ENCODE data around the gene GNL3L. TPM values are rescaled to one million over a fixed set of nuclear protein-coding genes. Genes with fewer than 3 reads are reported as not detected.

GNL3L gene
- polyA plus RNA-seq, 3 donors = 11.8 to 20.7 (median 18.1) TPM

- DNase-seq = no peak
- H3K27me3 ChIP-seq (ENCODE audit: control insufficient read depth in 2 of 2, insufficient read depth in 2 of 2, low read length in 2 of 2) = peaks cover 6 to 32% of the 10 kb centered on the region in 2 donors
- no peak overlapping the region for H3K9ac ChIP-seq (ENCODE audit: insufficient read depth, low read length, poor library complexity, severe bottlenecking)
- TF ChIP-seq CTCF (IDR thresholded peaks at IDR 0.05) = no peak
- Mint-ChIP-seq H3K36me3 (peaks cover 0 to 2% of the 10 kb centered on the region in 2 donors), H3K27ac (no peak overlapping the region), H3K4me3 (no peak overlapping the region), H3K4me1 (peaks cover 5% of the 10 kb centered on the region), H3K27me3 (ENCODE audit: low read depth in 3 of 3) (peaks cover 29 to 46% (median 35%) of the 10 kb centered on the region in 3 donors), H3K9me3 (peaks cover 0 to 8% (median 4%) of the 10 kb centered on the region in 7 donors)
- H4K20me1 ChIP-seq (ENCODE audit: insufficient read depth, low read length) = no peaks in the 10 kb centered on the region
- WGBS (ENCODE audit: insufficient coverage) = 60% methylated on average over 1 of the region's 6 CpGs
- H3K36me3 ChIP-seq (replicated peaks in 1 of 2; ENCODE audit: control insufficient read depth in 1 of 2, insufficient read depth in 2 of 2, low read length in 2 of 2) = no peaks in the 10 kb centered on the region
- no peak overlapping the region for H3K4me2 ChIP-seq (replicated peaks; ENCODE audit: extremely low read depth, low read length, poor library complexity, severe bottlenecking)
- H3K27ac ChIP-seq (ENCODE audit: low read depth in 1 of 2, low read length in 2 of 2) = no peak overlapping the region
- H3K79me2 ChIP-seq (ENCODE audit: insufficient read depth, low read length) = no peaks in the 10 kb centered on the region
- no peak overlapping the region for H2AFZ ChIP-seq (ENCODE audit: insufficient read depth, low read depth, low read length, poor library complexity, severe bottlenecking)
- intact Hi-C loops (cut with micrococcal nuclease) = no loop called here
- peaks cover 0 to 4% of the 10 kb centered on the region in 2 donors for H3K9me3 ChIP-seq (replicated peaks in 1 of 2; ENCODE audit: control insufficient read depth in 1 of 2, insufficient read depth in 1 of 2, low read length in 2 of 2)
- H3K4me3 ChIP-seq (replicated peaks in 1 of 3; ENCODE audit: low read depth in 2 of 3, low read length in 3 of 3) = no peak overlapping the region
- peaks cover 0 to 8% of the 10 kb centered on the region in 2 donors for H3K4me1 ChIP-seq (ENCODE audit: control insufficient read depth in 1 of 2, insufficient read depth in 2 of 2, low read length in 2 of 2)
Measured at GRCh38 chrX:54492340-54492739, 37.7 kb upstream of the GNL3L start.

- peaks cover 6 to 32% of the 10 kb centered on the region in 2 donors for H3K27me3 ChIP-seq (ENCODE audit: control insufficient read depth in 2 of 2, insufficient read depth in 2 of 2, low read length in 2 of 2)
- no peak for TF ChIP-seq CTCF (IDR thresholded peaks at IDR 0.05)
- H3K9ac ChIP-seq (ENCODE audit: insufficient read depth, low read length, poor library complexity, severe bottlenecking) = no peak overlapping the region
- H3K79me2 ChIP-seq (ENCODE audit: insufficient read depth, low read length) = no peaks in the 10 kb centered on the region
- no peak overlapping the region for H3K27ac Mint-ChIP-seq
- no peak overlapping the region for H3K4me3 ChIP-seq (replicated peaks in 1 of 3; ENCODE audit: low read depth in 2 of 3, low read length in 3 of 3)
- peaks cover 5% of the 10 kb centered on the region for H3K4me1 Mint-ChIP-seq
- no peak overlapping the region for H2AFZ ChIP-seq (ENCODE audit: insufficient read depth, low read depth, low read length, poor library complexity, severe bottlenecking)
- H3K4me2 ChIP-seq (replicated peaks; ENCODE audit: extremely low read depth, low read length, poor library complexity, severe bottlenecking) = peak overlapping the region; percentile 65
- H3K27ac ChIP-seq (ENCODE audit: low read depth in 1 of 2, low read length in 2 of 2) = no peak overlapping the region
- DNase-seq = no peak
- H3K4me3 Mint-ChIP-seq = peak overlapping the region in 1 of 2 donors; percentile 75
- intact Hi-C loops (cut with micrococcal nuclease) = no loop called here
- 76% methylated on average over 2 of the region's 10 CpGs for WGBS (ENCODE audit: insufficient coverage)
- H3K9me3 Mint-ChIP-seq = peaks cover 0 to 8% (median 3%) of the 10 kb centered on the region in 7 donors
- no peaks in the 10 kb centered on the region for H4K20me1 ChIP-seq (ENCODE audit: insufficient read depth, low read length)
- peaks cover 0 to 8% of the 10 kb centered on the region in 2 donors for H3K4me1 ChIP-seq (ENCODE audit: control insufficient read depth in 1 of 2, insufficient read depth in 2 of 2, low read length in 2 of 2)
- H3K36me3 ChIP-seq (replicated peaks in 1 of 2; ENCODE audit: control insufficient read depth in 1 of 2, insufficient read depth in 2 of 2, low read length in 2 of 2) = no peaks in the 10 kb centered on the region
- H3K36me3 Mint-ChIP-seq = peaks cover 0 to 2% of the 10 kb centered on the region in 2 donors
- H3K27me3 Mint-ChIP-seq (ENCODE audit: low read depth in 3 of 3) = peaks cover 30 to 52% (median 39%) of the 10 kb centered on the region in 3 donors
- H3K9me3 ChIP-seq (replicated peaks in 1 of 2; ENCODE audit: control insufficient read depth in 1 of 2, insufficient read depth in 1 of 2, low read length in 2 of 2) = peaks cover 0 to 4% of the 10 kb centered on the region in 2 donors
Measured at GRCh38 chrX:54494166-54494988, 35.6 kb upstream of the GNL3L start.

Measured in CD14-positive monocyte (primary cell).